Measurements from ENCODE around the gene KCNQ4.

GRCh38 chr1:40803902-40804301 lies 20.3 kb downstream of the KCNQ4 start:
- no peak for TF ChIP-seq CTCF (conservative IDR thresholded peaks at IDR 0.05)
- TF ChIP-seq EZH2 (IDR thresholded peaks at IDR 0.05; ENCODE audit: low read depth): no peak

All from PC-9 (cell line).